HepG2 (cell line): ENCODE measurements around the gene EMP2. TPM values are rescaled to one million over a fixed set of nuclear protein-coding genes. Genes with fewer than 3 reads are reported as not detected.
A peak's percentile ranks its signal among the peaks of the same experiment; 100 is the strongest.

Experiments used
- CBX2 ChIP-seq, 2 experiments: fragments of 200-600 bp in 1 of 2; sonication (generic); formaldehyde crosslinking in 1 of 2; IDR thresholded peaks; 2 replicates each; pipeline versions ENCODE4 v1.7.0 to v1.8.1; 2018 to 2022; ENCODE audit warnings: low read depth in 2 of 2, low read length in 1 of 2, mild to moderate bottlenecking in 1 of 2, missing genetic modification reagents in 1 of 2
- FOXC1 ChIP-seq: sonication (generic); formaldehyde crosslinking; IDR thresholded peaks from 2 replicates; pipeline ENCODE4 v1.8.0; 2022; ENCODE audit warnings: mild to moderate bottlenecking, missing genetic modification reagents, borderline replicate concordance
- FOXK1 ChIP-seq: sonication (generic); formaldehyde crosslinking; IDR thresholded peaks from 2 replicates; pipeline ENCODE4 v1.4.0; 2020; ENCODE audit warnings: low read depth, missing genetic modification reagents, borderline replicate concordance
- SALL1 ChIP-seq: sonication (generic); formaldehyde crosslinking; IDR thresholded peaks from 2 replicates; pipeline ENCODE4 v1.8.0; 2022; ENCODE audit warnings: mild to moderate bottlenecking, missing genetic modification reagents
- SMAD1 ChIP-seq: sonication (generic); formaldehyde crosslinking; IDR thresholded peaks from 2 replicates; pipeline ENCODE4 v1.4.0; 2020; ENCODE audit warnings: missing genetic modification reagents, low read depth, mild to moderate bottlenecking, borderline replicate concordance
- ZKSCAN8 ChIP-seq: IDR thresholded peaks from 2 replicates; pipeline ENCODE4 v1.6.1; 2016; ENCODE audit warnings: borderline replicate concordance, missing genetic modification reagents, missing compliant biosample characterization
- ZNF12 ChIP-seq: sonication (generic); formaldehyde crosslinking; IDR thresholded peaks from 2 replicates; pipeline ENCODE4 v1.5.0; 2020; ENCODE audit warnings: missing genetic modification reagents
- ZNF354B ChIP-seq: sonication (generic); formaldehyde crosslinking; IDR thresholded peaks from 2 replicates; pipeline ENCODE4 v1.8.0; 2022; ENCODE audit warnings: mild to moderate bottlenecking, missing genetic modification reagents
- ZNF468 ChIP-seq: sonication (generic); formaldehyde crosslinking; IDR thresholded peaks from 2 replicates; pipeline ENCODE4 v1.8.0; 2022; ENCODE audit warnings: mild to moderate bottlenecking, moderate library complexity, missing genetic modification reagents
- ZXDC ChIP-seq: sonication (generic); formaldehyde crosslinking; IDR thresholded peaks from 2 replicates; pipeline ENCODE4 v1.5.0; 2020; ENCODE audit warnings: mild to moderate bottlenecking, missing genetic modification reagents
- polyA plus RNA-seq, 8 experiments: library from polyadenylated mRNA; depleted of rRNA in 3 of 8; stranded (reverse) in 7 of 8; unstranded in 1 of 8; fragments of >200 nt; fragmentation: Illumina TruSeq in 4 of 8; extraction: Trizol in 4 of 8; gene quantifications; 2 replicates each; pipeline versions ENCODE4 v1.2.1 to v1.2.3, GENCODE V29; 2011 to 2016; ENCODE audit warnings: low read depth in 4 of 8, missing spikeins in 1 of 8, mixed read lengths in 1 of 8; ENCODE audit not compliant: insufficient read depth in 1 of 8
- total RNA-seq, 5 experiments: library from RNA; depleted of rRNA; stranded (reverse); fragments of >200 nt; fragmentation: Illumina TruSeq; extraction: Trizol; gene quantifications; 2 replicates each; pipeline ENCODE4 v1.2.3, GENCODE V29; 2016; ENCODE audit warnings: low read depth in 1 of 5
- TF ChIP-seq, protein P1 (sequence below): sonication (generic); formaldehyde crosslinking; IDR thresholded peaks from 2 replicates; pipeline ENCODE4 v1.4.0; 2020; ENCODE audit warnings: missing genetic modification reagents, borderline replicate concordance
- TF ChIP-seq, protein P2 (sequence below): sonication (generic); formaldehyde crosslinking; IDR thresholded peaks from 2 replicates; pipeline ENCODE4 v1.5.0; 2020; ENCODE audit warnings: mild to moderate bottlenecking, missing genetic modification reagents, borderline replicate concordance
- TF ChIP-seq, protein P3 (sequence below), 2 experiments: sonication (generic) in 1 of 2; formaldehyde crosslinking in 1 of 2; IDR thresholded peaks; 2 replicates each; pipeline versions ENCODE4 v1.6.1 to v1.9.0; 2014 to 2022; ENCODE audit warnings: antibody characterized with exemption in 1 of 2, borderline replicate concordance in 1 of 2, inconsistent platforms in 1 of 2, low read depth in 1 of 2, missing genetic modification reagents in 1 of 2

EMP2 gene
- total and polyA plus RNA-seq, 2 of the 13 experiments (the other 11 are each of a cell fraction or from before 2014, with no cell fraction given), result 24.6 to 91.2 TPM

- TF ChIP-seq ZXDC (CRISPR knock-in tag), result no peak
- TF ChIP-seq, protein P1, sequence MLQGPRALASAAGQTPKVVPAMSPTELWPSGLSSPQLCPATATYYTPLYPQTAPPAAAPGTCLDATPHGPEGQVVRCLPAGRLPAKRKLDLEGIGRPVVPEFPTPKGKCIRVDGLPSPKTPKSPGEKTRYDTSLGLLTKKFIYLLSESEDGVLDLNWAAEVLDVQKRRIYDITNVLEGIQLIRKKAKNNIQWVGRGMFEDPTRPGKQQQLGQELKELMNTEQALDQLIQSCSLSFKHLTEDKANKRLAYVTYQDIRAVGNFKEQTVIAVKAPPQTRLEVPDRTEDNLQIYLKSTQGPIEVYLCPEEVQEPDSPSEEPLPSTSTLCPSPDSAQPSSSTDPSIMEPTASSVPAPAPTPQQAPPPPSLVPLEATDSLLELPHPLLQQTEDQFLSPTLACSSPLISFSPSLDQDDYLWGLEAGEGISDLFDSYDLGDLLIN (CRISPR knock-in tag), result no peak
- peak; percentile 73 for TF ChIP-seq SALL1 (CRISPR knock-in tag)
- peak; percentile 15; the same call in 1 of the 2 replicates for TF ChIP-seq FOXK1 (CRISPR knock-in tag)
- TF ChIP-seq CBX2 (IDR thresholded peaks at IDR 0.05; ENCODE audit: low read depth, low read length), result no peak
- no peak for TF ChIP-seq CBX2 (CRISPR knock-in tag; IDR thresholded peaks at IDR 0.05; ENCODE audit: low read depth)
- TF ChIP-seq ZNF12, result peak; percentile 66; the same call in 1 of the 2 replicates
- TF ChIP-seq ZNF354B (CRISPR knock-in tag), result no peak
- peak; percentile 51; the same call in 1 of the 2 replicates for TF ChIP-seq FOXC1 (CRISPR knock-in tag)
- TF ChIP-seq, protein P2, sequence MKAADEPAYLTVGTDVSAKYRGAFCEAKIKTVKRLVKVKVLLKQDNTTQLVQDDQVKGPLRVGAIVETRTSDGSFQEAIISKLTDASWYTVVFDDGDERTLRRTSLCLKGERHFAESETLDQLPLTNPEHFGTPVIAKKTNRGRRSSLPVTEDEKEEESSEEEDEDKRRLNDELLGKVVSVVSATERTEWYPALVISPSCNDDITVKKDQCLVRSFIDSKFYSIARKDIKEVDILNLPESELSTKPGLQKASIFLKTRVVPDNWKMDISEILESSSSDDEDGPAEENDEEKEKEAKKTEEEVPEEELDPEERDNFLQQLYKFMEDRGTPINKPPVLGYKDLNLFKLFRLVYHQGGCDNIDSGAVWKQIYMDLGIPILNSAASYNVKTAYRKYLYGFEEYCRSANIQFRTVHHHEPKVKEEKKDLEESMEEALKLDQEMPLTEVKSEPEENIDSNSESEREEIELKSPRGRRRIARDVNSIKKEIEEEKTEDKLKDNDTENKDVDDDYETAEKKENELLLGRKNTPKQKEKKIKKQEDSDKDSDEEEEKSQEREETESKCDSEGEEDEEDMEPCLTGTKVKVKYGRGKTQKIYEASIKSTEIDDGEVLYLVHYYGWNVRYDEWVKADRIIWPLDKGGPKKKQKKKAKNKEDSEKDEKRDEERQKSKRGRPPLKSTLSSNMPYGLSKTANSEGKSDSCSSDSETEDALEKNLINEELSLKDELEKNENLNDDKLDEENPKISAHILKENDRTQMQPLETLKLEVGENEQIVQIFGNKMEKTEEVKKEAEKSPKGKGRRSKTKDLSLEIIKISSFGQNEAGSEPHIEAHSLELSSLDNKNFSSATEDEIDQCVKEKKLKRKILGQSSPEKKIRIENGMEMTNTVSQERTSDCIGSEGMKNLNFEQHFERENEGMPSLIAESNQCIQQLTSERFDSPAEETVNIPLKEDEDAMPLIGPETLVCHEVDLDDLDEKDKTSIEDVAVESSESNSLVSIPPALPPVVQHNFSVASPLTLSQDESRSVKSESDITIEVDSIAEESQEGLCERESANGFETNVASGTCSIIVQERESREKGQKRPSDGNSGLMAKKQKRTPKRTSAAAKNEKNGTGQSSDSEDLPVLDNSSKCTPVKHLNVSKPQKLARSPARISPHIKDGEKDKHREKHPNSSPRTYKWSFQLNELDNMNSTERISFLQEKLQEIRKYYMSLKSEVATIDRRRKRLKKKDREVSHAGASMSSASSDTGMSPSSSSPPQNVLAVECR (CRISPR knock-in tag), result no peak; the same call in 1 of the 2 replicates
- TF ChIP-seq SMAD1 (CRISPR knock-in tag), result 0 out of 2 replicates have a peak, but pooled peaks have one; percentile 40
- TF ChIP-seq, protein P3, sequence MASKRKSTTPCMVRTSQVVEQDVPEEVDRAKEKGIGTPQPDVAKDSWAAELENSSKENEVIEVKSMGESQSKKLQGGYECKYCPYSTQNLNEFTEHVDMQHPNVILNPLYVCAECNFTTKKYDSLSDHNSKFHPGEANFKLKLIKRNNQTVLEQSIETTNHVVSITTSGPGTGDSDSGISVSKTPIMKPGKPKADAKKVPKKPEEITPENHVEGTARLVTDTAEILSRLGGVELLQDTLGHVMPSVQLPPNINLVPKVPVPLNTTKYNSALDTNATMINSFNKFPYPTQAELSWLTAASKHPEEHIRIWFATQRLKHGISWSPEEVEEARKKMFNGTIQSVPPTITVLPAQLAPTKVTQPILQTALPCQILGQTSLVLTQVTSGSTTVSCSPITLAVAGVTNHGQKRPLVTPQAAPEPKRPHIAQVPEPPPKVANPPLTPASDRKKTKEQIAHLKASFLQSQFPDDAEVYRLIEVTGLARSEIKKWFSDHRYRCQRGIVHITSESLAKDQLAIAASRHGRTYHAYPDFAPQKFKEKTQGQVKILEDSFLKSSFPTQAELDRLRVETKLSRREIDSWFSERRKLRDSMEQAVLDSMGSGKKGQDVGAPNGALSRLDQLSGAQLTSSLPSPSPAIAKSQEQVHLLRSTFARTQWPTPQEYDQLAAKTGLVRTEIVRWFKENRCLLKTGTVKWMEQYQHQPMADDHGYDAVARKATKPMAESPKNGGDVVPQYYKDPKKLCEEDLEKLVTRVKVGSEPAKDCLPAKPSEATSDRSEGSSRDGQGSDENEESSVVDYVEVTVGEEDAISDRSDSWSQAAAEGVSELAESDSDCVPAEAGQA (IDR thresholded peaks at IDR 0.05; ENCODE audit: low read depth), result no peak
- TF ChIP-seq, protein P3 (CRISPR knock-in tag; IDR thresholded peaks at IDR 0.05; ENCODE audit: borderline replicate concordance), result no peak
- TF ChIP-seq ZKSCAN8 (CRISPR knock-in tag), result peak; percentile 53; the same call in 1 of the 2 replicates
- no peak for TF ChIP-seq ZNF468 (CRISPR knock-in tag)
Observed at GRCh38 chr16:10509534-10510025, 70.8 kb downstream of the EMP2 start (continued).
